Measurements from ENCODE around the gene LSP1.
"Not testable (repeated sequence)": the region's sequence is repeated elsewhere in the genome, so short reads cannot be mapped to it uniquely, and the experiment has no call there.

LSP1 gene

GRCh38 chr11:1812801-1813200 lies 40.1 kb upstream of the LSP1 start:
- TF ChIP-seq CREB5 (CRISPR knock-in tag; IDR thresholded peaks at IDR 0.05; ENCODE audit: low read depth) (no peak), PPARA (CRISPR knock-in tag; IDR thresholded peaks at IDR 0.05; ENCODE audit: borderline replicate concordance) (no peak), PATZ1 (CRISPR knock-in tag; IDR thresholded peaks at IDR 0.05; ENCODE audit: borderline replicate concordance) (no peak), POU6F1 (CRISPR knock-in tag; IDR thresholded peaks at IDR 0.05; ENCODE audit: borderline replicate concordance, low read depth) (no peak), CSDC2 (CRISPR knock-in tag; IDR thresholded peaks at IDR 0.05) (no peak)
- no peak for ATAC-seq

GRCh38 chr11:1813356-1813755 lies 39.5 kb upstream of the LSP1 start:
- ATAC-seq: not testable (repeated sequence)

GRCh38 chr11:1814691-1815090 lies 38.2 kb upstream of the LSP1 start:
- TF ChIP-seq BACH2 (CRISPR knock-in tag; IDR thresholded peaks at IDR 0.05; ENCODE audit: borderline replicate concordance) (no peak), CSDC2 (CRISPR knock-in tag; IDR thresholded peaks at IDR 0.05) (no peak), ARNTL (CRISPR knock-in tag; IDR thresholded peaks at IDR 0.05; ENCODE audit: borderline replicate concordance, low read depth) (no peak), ZC3H10 (CRISPR knock-in tag; IDR thresholded peaks at IDR 0.05) (no peak), ZNF70 (CRISPR knock-in tag; IDR thresholded peaks at IDR 0.05) (no peak), SNAI2 (CRISPR knock-in tag; IDR thresholded peaks at IDR 0.05) (no peak), PATZ1 (CRISPR knock-in tag; IDR thresholded peaks at IDR 0.05; ENCODE audit: borderline replicate concordance) (no peak), CSRNP3 (CRISPR knock-in tag; IDR thresholded peaks at IDR 0.05) (no peak), OSR1 (CRISPR knock-in tag; IDR thresholded peaks at IDR 0.05) (no peak), GLIS3 (CRISPR knock-in tag; IDR thresholded peaks at IDR 0.05) (no peak)
- ATAC-seq: no peak

GRCh38 chr11:1815311-1815710 lies 37.6 kb upstream of the LSP1 start:
- no peak for ATAC-seq
- TF ChIP-seq ZFP3 (CRISPR knock-in tag; IDR thresholded peaks at IDR 0.05): no peak
- no peak for TF ChIP-seq ZC3H10 (CRISPR knock-in tag; IDR thresholded peaks at IDR 0.05)
- TF ChIP-seq ESRRG (CRISPR knock-in tag; IDR thresholded peaks at IDR 0.05): no peak
- no peak for TF ChIP-seq PATZ1 (CRISPR knock-in tag; IDR thresholded peaks at IDR 0.05; ENCODE audit: borderline replicate concordance)
- no peak for TF ChIP-seq PPARA (CRISPR knock-in tag; IDR thresholded peaks at IDR 0.05; ENCODE audit: borderline replicate concordance)
- no peak for TF ChIP-seq BACH2 (CRISPR knock-in tag; IDR thresholded peaks at IDR 0.05; ENCODE audit: borderline replicate concordance)
- TF ChIP-seq CSRNP3 (CRISPR knock-in tag; IDR thresholded peaks at IDR 0.05): no peak
- TF ChIP-seq ZFP30 (CRISPR knock-in tag; IDR thresholded peaks at IDR 0.05): no peak

Measured in SK-N-SH treated with all-trans-retinoic acid at 6 μM for 48 hours (cell line).